Prostate gland (tissue), 2 donors: ENCODE data around the gene LUC7L3. TPM values are rescaled to one million over a fixed set of nuclear protein-coding genes. Genes with fewer than 3 reads are reported as not detected.
"Not testable (repeated sequence)": the region's sequence is repeated elsewhere in the genome, so short reads cannot be mapped to it uniquely, and the experiment has no call there.

Experiments used
- DNase-seq: peaks from one replicate; pipeline ENCODE4 v3.0.0-alpha.2; 2019; ENCODE audit warnings: low spot score
- H3K27ac ChIP-seq, 2 donors: fragments of 200-600 bp; sonication (generic); 2 replicates each; pipeline ENCODE4 v1.5.1; 2017 to 2019
- H3K27me3 ChIP-seq: fragments of 200-600 bp; sonication (generic); replicated peaks from 2 replicates; pipeline ENCODE4 v1.5.1; 2019; ENCODE audit not compliant: insufficient read depth
- H3K36me3 ChIP-seq, 2 donors: fragments of 200-600 bp; sonication (generic); 1 replicate in 1 of 2; 2 replicates in 1 of 2; pipeline versions ENCODE4 v1.5.1 to v1.8.1; 2017 to 2019
- H3K4me1 ChIP-seq: fragments of 200-600 bp; sonication (generic); replicated peaks from 2 replicates; pipeline ENCODE4 v1.5.1; 2019
- H3K4me3 ChIP-seq, 2 donors: fragments of 200-600 bp; sonication (generic); 2 replicates each; pipeline ENCODE4 v1.5.1; 2017 to 2019
- H3K9me3 ChIP-seq: fragments of 200-600 bp; sonication (generic); 2 replicates; pipeline ENCODE4 v1.5.1; 2017
- CTCF ChIP-seq, 4 experiments: fragments of 200-600 bp in 2 of 4; fragments of 450-650 bp in 2 of 4; sonication (generic) in 2 of 4; IDR thresholded peaks; 1 replicate in 3 of 4; 2 replicates in 1 of 4; pipeline ENCODE4 v1.5.1; 2016 to 2019; ENCODE audit warnings: antibody characterized with exemption in 4 of 4, mild to moderate bottlenecking in 2 of 4, moderate library complexity in 2 of 4
- POLR2A ChIP-seq: fragments of 450-650 bp; IDR thresholded peaks from one replicate; pipeline ENCODE4 v1.6.1; 2016; ENCODE audit warnings: antibody characterized with exemption, mild to moderate bottlenecking
- POLR2AphosphoS5 ChIP-seq: sonication (generic); formaldehyde crosslinking; IDR thresholded peaks from one replicate; pipeline ENCODE4 v1.6.1; 2017; ENCODE audit warnings: antibody characterized with exemption
- WGBS: methylation state at CpG from one replicate; pipeline ENCODE4 v1.1.5; 2018; 5-methylcytosine and 5-hydroxymethylcytosine counted together
- intact Hi-C: fragments of 100-400 bp; cut with DNase I; formaldehyde crosslinking; loops from one replicate; pipeline ENCODE4 v1.14.2; 2022
- total RNA-seq, 2 donors: library from RNA; depleted of rRNA; stranded (reverse); fragments of >200 nt; gene quantifications; one replicate each; pipeline ENCODE4 v1.1.0, GENCODE V29; 2016

LUC7L3 gene
- total RNA-seq, 2 donors from 2014 or later: 45.4 to 234 TPM

- Histone ChIP-seq H3K9me3 (no peaks in the 10 kb centered on the region), H3K27me3 (no peaks in the 10 kb centered on the region), H3K27ac (no peak overlapping the region), H3K4me1 (no peaks in the 10 kb centered on the region), H3K36me3 (peaks cover 9 to 13% of the 10 kb centered on the region in 2 donors), H3K4me3 (no peak overlapping the region)
- TF ChIP-seq POLR2A (no peak), CTCF (IDR thresholded peaks at IDR 0.05) (no peak), POLR2AphosphoS5 (no peak)
- intact Hi-C loops: loop anchor here (5.0 kb wide), 1 partner anchor 67 kb away; the partner anchor contains the start of gene ABCC3
- 74% methylated on average over 7 of the region's 7 CpGs for WGBS
- no peak for DNase-seq
Measured at GRCh38 chr17:50699410-50699809, 20.0 kb upstream of the LUC7L3 start.

DNA sequence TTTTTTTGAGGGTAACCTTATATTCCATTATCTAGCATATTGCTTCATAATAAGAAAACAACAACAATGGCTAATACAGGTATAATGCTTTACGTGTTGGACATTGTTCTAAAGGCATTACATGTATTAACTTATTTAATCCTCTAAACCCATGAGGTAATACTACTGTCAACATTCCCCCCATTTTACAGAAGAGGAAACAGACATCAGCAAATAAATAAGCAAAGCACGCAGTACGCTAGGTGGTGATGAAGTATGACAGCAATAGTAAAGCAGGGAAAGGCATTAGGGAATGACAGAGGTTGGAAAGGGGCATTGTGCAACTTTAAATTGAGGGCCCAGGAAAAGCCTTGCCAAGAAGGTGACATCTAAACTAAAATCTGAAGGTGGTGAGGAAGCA is 16.2 kb upstream of the LUC7L3 start:
- DNase-seq: no peak
- Histone ChIP-seq H3K27ac (no peak overlapping the region), H3K36me3 (peaks cover 0 to 7% of the 10 kb centered on the region in 2 donors), H3K9me3 (no peaks in the 10 kb centered on the region), H3K4me3 (no peak overlapping the region), H3K27me3 (no peaks in the 10 kb centered on the region), H3K4me1 (no peaks in the 10 kb centered on the region)
- 69% methylated on average over 3 of the region's 3 CpGs for WGBS
- intact Hi-C loops: no loop called here
- no peak for TF ChIP-seq CTCF (IDR thresholded peaks at IDR 0.05)
- TF ChIP-seq POLR2A: no peak
- TF ChIP-seq POLR2AphosphoS5: no peak

DNA sequence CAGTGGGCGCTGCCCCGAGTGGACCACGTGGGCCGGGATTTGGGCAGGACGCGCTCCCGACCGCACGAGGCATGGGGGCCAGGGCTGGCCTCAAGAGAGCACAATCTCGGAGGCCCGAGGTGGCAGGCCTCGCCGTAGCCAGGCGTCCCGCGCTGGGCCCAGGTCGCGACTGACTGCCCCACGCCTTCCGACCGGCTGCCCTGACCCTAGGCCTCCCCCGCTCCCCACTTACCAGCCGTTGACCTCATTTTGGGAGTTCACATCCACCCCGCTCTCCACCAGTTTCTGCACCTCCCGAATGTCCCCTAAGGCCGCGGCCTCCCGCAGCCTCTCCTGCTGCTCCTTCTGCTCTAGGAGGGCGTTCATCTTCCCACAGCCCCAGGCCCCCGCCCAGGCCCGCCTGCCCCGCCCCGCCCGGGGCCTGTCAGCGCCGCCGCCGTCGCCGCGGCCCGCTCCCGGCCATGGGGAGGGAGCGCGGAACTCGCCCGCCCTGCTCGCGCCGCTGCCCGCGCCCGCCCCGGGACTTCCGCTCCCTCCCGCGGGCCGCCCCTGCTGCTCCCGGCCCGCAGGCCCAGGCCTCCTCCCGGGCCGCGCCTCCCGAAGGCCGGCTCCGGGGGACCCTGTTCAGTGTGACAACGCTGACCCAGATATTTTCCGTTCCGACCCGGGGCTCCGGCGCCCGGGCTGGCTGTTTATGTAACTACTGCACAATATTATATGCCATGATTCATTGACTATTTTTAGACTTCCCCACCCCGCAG is 11.9 kb upstream of the LUC7L3 start, which contains the start of gene ANKRD40:
Gene ANKRD40 (minus strand): TSS at position 626 of the 761 bp plus-strand sequence. CDS start 260 bp downstream, at position 366.
- Histone ChIP-seq H3K4me3 (peak within 1 kb of the TSS; percentile 63 to 70), H3K9me3 (no peaks in the 10 kb centered on the region), H3K27ac (peak within 1 kb of the TSS; percentile 89 to 93), H3K27me3 (no peaks in the 10 kb centered on the region), H3K36me3 (no peaks in the 10 kb centered on the region), H3K4me1 (peaks cover 10% of the 10 kb centered on the region)
- TF ChIP-seq POLR2AphosphoS5 (peak; percentile 90), POLR2A (peak; percentile 53), CTCF (IDR thresholded peaks at IDR 0.05) (peak in 1 of 4 experiments; percentile 9)
- intact Hi-C loops: no loop called here
- under 1% methylated on average over 64 of the region's 74 CpGs for WGBS
- peak; percentile 85 for DNase-seq

- Histone ChIP-seq H3K9me3 (no peaks in the 10 kb centered on the region), H3K27me3 (no peaks in the 10 kb centered on the region), H3K4me3 (peak overlapping the region; percentile 63 to 70), H3K4me1 (peaks cover 10% of the 10 kb centered on the region), H3K27ac (peak overlapping the region; percentile 89 to 93), H3K36me3 (no peaks in the 10 kb centered on the region)
- TF ChIP-seq CTCF (IDR thresholded peaks at IDR 0.05) (peak in 1 of 4 experiments; percentile 4), POLR2A (no peak)
- DNase-seq: no peak
- intact Hi-C loops: no loop called here
- WGBS: 1% methylated on average over 6 of the region's 6 CpGs
Measured at GRCh38 chr17:50708050-50709000, 11.1 kb upstream of the LUC7L3 start.

GRCh38 chr17:50709053-50709452 is 10.3 kb upstream of the LUC7L3 start:
- peak overlapping the region in 1 of 2 donors; percentile 70 for H3K4me3 ChIP-seq
- H3K9me3 ChIP-seq, DNase-seq, intact Hi-C loops, H3K27me3 ChIP-seq, H3K36me3 ChIP-seq: not testable (repeated sequence)
- H3K4me1 ChIP-seq: peaks cover 10% of the 10 kb centered on the region
- WGBS: 82% methylated on average over 4 of the region's 4 CpGs
- peak overlapping the region; percentile 89 to 93 for H3K27ac ChIP-seq
